NCI-H128 (cell line): ENCODE data around the gene IFT172.
A peak's percentile ranks its signal among the peaks of the same experiment; 100 is the strongest.
"Not testable (repeated sequence)": the region's sequence is repeated elsewhere in the genome, so short reads cannot be mapped to it uniquely, and the experiment has no call there.

ENCODE experiments used
- DNase-seq: peaks from one replicate; lab custom pipeline; 2025; ENCODE audit not compliant: unreplicated experiment; lab: John Stamatoyannopoulos, UW

Gene IFT172

GRCh38 chr2:27428213-27428977 is 61.1 kb downstream of the IFT172 start, which contains the start of gene NRBP1:
NRBP1 (plus strand) TSS chr2:27428631; CDS start chr2:27433274, 4,643 bp downstream.
- peak; percentile 78 for DNase-seq

- DNase-seq = no peak
Observed at GRCh38 chr2:27427863-27428212, 61.7 kb downstream of the IFT172 start.

GRCh38 chr2:27425039-27425438 is 64.5 kb downstream of the IFT172 start:
- not testable (repeated sequence) for DNase-seq

- no peak for DNase-seq
Observed at GRCh38 chr2:27422958-27423357, 66.6 kb downstream of the IFT172 start.

GRCh38 chr2:27421660-27422250 is 67.8 kb downstream of the IFT172 start:
- no peak for DNase-seq

- no peak for DNase-seq
Observed at GRCh38 chr2:27420996-27421395, 68.5 kb downstream of the IFT172 start.

- no peak for DNase-seq
Observed at GRCh38 chr2:27416151-27416550, 73.4 kb downstream of the IFT172 start.

- no peak for DNase-seq
Observed at GRCh38 chr2:27412419-27413152, 77.0 kb downstream of the IFT172 start.

GRCh38 chr2:27409321-27410073 is 80.0 kb downstream of the IFT172 start, which contains the start of gene PPM1G:
PPM1G (minus strand) TSS chr2:27409591; CDS start chr2:27409422, 169 bp downstream.
- peak; percentile 87 for DNase-seq

GRCh38 chr2:27408601-27409320 is 80.8 kb downstream of the IFT172 start:
- no peak for DNase-seq

GRCh38 chr2:27407798-27408491 is 81.6 kb downstream of the IFT172 start:
- no peak for DNase-seq

GRCh38 chr2:27400348-27401135 is 89.0 kb downstream of the IFT172 start:
- no peak for DNase-seq

- no peak for DNase-seq
Observed at GRCh38 chr2:27398962-27399361, 90.6 kb downstream of the IFT172 start.
